GM19463 (cell line): Measurements from ENCODE around the gene FLVCR1.
"Not testable (repeated sequence)": the region's sequence is repeated elsewhere in the genome, so short reads cannot be mapped to it uniquely, and the experiment has no call there.

Source experiments
- ATAC-seq: cut with Tn5 transposase; IDR thresholded peaks from one replicate; pipeline ENCODE4 v1.9.1; 2021; ENCODE audit warnings: mild to moderate bottlenecking, moderate library complexity; ENCODE audit not compliant: unreplicated experiment

The FLVCR1 gene

DNA sequence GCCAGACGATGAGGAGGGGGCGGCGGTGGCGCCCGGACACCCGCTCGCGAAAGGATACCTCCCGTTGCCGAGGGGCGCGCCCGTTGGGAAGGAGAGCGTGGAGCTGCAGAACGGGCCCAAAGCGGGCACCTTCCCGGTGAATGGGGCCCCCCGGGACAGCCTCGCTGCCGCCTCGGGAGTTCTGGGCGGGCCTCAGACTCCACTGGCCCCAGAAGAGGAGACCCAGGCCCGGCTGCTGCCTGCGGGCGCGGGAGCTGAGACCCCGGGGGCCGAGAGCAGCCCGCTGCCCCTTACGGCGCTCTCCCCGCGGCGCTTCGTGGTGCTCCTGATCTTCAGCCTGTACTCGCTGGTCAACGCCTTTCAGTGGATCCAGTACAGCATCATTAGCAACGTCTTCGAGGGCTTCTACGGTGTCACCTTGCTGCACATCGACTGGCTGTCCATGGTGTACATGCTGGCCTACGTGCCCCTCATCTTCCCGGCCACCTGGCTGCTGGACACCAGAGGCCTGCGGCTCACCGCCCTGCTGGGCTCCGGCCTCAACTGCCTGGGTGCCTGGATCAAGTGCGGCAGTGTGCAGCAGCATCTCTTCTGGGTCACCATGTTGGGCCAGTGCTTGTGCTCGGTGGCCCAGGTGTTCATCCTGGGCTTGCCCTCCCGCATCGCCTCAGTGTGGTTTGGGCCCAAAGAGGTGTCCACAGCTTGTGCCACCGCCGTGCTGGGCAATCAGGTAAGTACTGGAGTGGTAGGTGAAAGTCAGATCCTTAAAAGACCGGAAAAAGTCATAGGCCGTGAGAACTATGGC is 588 bp downstream of the FLVCR1 start:
- ATAC-seq: peak; percentile 3

DNA sequence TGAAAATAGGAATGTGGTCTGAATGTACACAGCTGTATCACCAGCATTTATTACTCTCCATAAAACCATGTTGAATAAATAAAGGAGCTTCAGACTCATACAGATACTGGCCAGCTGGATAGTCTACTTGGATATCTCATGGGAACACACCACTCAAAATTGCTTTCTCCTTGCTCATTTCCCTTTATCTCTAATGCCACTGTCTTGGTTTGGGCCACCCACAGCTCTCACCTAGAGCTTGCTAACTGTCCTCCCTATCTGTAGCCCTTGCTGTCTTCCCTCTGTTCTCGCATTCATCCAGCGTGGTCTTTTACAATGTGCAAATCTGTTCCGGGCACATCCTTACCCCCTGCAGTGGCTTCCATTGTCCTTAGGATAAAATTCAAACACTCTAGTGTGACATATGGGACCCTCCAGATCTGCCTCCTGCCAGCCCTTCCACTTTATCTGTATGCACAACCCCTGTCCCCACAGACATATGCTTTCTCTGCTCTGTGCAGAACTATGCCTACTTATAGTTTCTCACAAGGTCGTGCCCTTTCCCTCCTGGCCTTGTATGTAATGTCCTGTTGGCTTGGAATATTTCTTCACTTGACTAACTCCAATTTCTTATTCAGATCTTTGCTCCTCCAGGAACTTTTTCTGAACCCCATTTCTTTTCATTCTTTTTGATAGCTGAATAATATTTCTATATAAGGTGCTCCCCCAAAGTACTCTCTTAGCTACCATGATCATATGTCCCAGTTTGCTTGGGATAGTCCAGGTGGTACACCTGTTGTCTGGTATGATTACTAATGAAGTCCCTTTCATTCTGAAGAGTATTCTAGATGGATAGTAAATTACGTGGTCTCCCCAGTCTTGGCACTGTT is 2.9 kb downstream of the FLVCR1 start:
- no peak for ATAC-seq

DNA sequence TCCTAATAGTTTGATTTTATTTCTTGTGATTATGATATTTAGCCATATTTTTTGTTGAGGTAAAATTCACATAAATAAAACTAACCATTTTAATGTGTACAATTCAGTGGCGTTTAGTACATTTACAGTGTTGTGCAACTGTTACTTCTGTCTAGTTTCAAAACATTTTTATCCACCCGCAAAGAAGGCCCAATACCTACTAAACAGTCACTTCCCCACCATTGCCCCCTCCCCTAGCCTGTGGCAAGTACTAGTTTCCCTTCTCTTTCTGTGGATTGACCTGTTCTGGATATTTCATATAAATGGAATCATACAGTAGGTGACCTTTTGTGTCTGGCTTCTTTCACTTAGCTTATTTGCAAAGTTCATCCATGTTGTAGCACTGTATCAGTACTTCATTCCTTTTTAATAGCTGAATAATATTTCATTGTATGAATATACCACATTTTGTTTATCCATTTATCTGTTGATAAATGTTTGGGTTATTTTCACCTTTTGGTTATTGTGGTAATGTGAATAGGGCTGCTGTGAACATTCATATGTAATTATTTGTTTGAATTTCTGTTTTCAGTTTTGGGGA is 4.1 kb downstream of the FLVCR1 start:
- ATAC-seq: no peak

DNA sequence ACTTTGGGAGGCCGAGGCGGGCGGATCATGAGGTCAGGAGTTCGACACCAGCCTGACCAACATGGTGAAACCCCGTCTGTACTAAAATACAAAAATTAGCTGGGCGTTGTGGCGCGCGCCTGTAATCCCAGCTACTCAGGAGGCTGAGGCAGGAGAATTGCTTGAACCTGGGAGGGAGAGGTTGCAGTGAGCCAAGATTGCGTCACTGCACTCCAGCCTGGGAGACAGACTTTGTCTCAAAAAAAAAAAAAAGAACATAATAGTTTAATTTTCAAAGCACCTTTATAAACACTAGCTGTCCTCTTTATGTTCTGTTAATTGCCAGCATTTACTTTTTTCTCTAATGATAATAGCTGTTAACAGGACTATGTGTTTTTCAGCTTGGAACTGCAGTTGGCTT is 5.3 kb downstream of the FLVCR1 start:
- not testable (repeated sequence) for ATAC-seq

DNA sequence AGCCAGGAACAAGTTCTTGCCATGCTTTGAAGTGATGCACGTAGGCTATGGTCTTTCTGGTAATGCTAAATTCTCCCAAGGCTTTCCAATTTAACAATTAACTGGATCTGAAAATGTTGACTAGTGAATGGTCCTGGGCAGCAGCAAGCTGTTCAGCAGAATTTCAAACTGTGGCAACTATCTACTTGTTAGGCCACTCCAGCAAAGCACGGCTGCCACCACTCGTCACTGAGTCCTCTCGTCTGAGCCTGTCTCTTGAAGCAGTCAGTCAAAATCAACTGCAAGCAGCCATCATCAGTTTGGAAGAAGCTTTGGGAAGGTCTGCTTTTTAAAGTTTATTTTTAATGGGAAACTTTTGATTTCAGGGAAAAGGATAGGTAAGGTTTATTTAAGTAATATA is 6.1 kb downstream of the FLVCR1 start:
- no peak for ATAC-seq

DNA sequence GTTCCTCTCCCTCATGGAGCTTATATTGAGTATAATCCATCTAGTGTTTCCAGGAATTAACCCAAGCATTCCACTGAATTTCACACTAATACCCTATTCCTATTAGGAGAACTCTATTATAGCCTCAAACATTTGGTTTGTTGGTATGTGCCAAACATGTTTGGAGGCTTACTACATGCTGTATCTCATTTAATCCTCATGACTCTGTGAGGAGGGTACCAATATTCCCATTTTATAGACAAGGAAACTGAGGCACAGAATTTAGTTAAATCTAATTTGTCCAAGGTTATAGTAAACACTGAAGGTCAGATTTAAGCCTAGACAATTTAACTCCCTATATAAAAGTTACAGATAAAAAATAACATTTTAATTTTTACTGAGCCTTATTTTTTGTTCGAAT is 9.1 kb downstream of the FLVCR1 start:
- no peak for ATAC-seq

DNA sequence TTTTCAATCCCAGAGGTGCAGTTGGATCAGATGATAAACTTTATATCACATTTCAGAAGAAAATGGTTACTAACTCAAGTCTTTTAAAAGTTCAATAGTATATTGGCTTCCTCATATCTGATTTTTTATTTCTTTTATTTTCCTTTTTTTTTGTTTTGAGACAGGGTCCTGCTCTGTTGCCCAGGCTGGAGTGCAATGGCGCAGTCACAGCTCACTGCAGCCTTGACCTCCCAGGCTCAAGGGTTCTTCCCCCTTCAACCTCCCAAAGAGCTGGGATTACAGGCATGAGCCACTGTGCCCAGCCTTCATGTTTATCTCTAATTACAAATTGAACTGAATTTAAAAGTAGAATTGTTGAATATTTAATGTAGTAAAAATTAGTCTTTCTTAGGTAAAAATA is 13.9 kb downstream of the FLVCR1 start:
- no peak for ATAC-seq

DNA sequence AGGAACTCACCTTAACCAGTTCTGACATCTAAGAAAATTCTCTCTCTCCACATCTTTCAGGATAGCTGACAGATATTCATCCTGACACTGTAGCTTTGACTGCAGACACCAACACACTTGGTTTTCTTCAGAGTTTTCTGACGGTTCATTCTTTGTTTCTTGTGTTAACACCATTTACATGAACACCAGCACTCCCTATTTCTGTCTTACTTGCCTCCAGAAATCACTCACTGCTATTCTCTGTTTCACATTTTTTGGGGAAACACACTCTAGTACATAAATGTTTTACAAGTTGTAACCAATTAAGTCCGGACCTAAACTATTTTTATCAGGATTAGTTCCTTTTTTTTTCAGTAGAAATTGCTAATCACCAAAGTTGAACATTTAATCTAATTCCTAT is 15.4 kb downstream of the FLVCR1 start:
- ATAC-seq: peak; percentile 81

DNA sequence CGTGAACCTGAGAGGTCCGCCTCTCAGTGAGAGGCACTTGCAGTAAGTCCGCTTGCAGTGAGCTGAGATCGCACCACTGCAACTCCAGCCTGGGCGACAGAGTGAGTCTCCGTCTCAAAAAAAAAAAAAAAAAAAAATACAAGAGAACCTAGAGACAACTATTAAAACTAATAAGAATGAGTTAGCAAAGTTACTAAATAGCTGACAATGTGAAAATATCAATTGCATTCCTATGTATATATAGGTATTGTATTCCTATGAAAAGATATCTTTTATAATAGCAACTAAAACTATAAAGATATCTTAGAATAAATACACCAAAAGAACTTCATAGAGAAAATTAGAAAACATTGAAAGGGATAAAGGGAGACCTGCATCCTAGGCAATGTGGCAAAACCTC is 20.3 kb downstream of the FLVCR1 start:
- ATAC-seq: no peak

DNA sequence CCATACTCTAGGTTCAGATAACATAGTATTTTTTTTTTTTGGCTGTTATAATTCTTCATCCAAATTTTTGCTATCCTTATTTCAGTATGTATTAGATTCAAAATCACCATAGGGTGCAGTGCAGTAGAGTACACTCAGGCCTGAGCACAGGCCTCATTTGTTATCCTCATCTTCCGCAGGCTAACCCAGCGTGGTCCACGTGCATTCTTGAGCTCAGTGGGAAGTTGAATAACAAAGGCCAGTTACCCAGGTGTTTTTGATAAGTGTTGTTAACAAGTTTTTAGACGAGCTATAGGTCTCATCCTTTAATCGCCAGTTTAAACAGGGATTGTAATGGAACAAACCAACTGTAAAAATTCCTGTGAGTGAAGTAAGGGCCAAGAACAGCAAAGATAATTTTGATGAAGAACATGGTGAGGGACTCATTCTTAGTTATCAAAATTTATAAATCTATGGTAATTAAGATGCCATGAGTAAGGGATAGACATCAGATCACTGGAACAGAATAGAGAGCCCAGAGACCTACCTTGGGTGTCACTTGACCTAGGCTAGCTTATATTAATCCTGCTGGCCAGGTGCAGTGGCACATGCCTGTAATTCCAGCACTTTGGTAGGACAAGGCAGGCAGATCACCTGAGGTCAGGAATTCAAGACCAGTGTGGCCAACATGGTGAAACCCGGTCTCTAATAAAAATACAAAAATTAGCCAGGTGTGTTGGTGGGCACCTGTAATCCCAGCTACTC is 22.0 kb downstream of the FLVCR1 start:
- ATAC-seq: no peak

DNA sequence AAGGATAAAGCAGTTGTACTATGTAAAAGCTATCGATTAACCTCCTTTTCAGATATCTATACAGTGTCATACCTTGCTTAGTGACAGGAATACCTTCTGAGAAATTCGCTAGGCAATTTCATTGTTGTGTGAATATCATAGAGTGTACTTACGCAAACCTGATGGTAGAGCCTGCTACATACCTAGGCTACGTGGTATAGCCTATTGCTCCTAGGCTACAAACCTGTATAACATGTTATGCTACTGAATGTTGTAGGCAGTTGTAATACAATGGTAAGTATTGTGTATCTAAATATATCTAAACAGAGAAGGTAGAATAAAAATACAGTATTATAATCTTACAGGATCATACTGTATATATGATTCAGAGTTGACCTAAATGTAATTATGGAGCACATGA is 26.5 kb downstream of the FLVCR1 start:
- ATAC-seq: no peak

DNA sequence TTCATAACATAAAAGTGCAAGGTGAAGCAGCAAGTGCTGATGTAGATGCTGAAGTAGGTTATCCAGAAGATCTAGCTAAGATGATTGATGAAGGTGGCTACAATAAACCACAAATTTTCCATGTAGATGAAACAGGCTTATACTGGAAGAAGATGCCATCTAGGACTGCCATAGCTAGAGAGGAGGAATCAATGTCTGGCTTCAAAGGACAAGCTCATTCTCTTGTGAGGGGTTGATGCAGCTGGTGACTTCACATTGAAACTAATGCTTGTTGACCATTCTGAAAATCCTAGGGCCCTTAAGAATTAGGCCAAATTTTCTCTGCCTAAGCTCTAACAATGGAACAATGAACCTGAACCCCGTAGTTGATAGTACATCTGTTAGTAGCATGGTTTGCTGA is 34.0 kb downstream of the FLVCR1 start:
- no peak for ATAC-seq

DNA sequence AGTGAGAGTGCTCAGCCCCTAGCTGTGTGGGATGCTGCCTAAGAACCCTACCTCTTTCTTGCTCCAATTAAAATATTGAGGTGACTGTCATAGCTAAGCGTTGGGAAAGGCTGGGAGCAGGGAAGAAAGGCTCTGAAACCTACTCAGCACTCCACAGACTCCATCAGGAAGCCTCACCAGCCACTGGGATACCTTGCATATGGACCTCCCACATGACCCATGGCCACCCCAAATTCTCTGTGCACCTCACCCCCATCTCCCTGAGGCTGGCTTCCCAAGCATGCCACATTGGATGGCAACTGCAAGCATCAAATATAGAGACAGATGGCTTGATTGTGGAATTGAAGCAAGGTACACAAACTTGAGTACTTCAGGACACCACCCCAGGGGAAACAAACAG is 41.8 kb downstream of the FLVCR1 start:
- ATAC-seq: no peak

DNA sequence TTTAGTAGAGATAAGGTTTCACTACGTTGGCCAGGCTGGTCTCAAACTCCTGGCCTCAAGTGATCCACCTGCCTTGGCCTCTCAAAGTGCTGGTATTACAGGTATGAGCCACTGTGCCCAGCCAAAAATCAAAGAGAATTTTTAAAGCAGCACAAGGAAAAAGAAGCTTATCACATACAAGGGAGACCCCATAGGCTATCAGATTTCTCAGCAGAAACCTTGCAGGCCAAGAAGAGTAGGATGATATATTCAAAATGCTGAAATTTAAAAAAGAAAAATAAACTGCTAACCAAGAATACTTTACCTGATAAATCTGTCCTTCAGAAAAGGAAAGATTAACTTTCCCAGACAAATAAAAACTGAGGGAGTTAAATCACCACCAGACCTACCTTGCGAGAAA is 43.2 kb downstream of the FLVCR1 start:
- no peak for ATAC-seq

DNA sequence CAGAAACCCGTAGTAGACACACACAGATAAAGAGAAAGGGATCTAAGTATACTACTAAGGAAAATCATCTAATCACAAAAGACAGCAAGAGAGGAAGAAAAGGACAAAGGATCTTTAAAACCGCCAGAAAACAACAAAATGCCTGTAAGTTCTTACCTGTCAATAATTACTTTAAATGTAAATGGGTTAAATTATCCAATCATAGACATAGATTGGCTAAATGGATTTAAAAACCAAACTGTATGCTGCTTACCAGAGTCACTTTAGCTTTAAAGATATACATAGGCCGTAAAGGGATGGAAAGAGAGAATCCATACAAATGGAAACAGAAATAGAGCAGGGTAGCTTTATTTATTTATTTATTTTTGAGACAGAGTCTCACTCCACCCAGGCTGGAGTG is 44.0 kb downstream of the FLVCR1 start:
- ATAC-seq: no peak

DNA sequence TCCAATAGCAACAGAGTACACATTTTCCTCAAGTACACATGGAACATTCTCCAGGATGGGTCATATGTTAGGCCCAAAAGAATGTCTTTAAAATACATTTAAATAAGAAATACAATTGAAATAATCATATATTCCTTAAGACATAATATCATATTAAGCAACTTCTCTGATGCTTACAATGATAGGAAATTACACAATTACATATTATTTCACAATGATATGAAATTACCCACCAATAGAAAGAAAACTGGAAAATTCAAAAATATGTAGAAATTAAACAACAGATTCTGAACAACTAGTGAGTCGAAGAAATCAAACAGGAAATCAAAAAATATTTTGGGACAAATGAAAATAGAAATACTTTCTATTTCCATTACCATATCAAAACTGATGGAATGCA is 45.6 kb downstream of the FLVCR1 start:
- ATAC-seq: no peak

DNA sequence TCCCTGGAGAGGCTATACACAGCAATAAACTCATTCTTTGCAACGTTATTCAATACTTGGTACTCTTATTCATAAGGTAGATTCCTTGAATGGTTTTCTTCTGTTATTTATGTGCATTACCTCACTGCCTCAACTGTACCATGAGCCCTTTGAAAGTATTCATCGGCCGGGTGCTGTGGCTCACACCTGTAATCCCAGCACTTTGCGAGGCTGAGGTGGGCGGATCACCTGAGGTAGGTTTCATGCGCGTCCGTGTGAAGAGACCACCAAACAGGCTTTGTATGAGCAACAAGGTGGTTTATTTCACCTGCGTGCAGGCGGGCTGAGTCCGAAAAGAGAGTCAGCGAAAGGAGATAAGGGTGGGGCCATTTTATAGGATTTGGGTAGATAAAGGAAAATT is 50.0 kb downstream of the FLVCR1 start:
- not testable (repeated sequence) for ATAC-seq

DNA sequence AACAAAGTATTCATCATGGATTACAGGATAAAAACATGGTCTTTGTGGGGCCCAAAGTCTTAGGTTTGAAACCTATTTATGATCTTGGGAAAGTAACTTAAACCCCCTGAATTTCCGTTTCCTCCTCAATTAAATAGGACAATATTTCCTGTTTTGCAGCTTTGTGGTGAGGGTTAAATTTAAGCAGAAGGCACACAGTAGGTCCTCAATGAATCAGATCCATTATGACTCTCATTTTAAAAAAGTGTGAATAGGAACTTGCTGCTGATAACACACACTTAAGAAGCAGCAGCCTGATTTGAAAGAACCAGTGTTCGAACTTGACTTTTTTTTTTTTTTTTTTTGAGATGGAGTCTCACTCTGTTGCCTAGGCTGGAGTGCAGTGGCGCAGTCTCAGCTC is 50.9 kb downstream of the FLVCR1 start:
- no peak for ATAC-seq

DNA sequence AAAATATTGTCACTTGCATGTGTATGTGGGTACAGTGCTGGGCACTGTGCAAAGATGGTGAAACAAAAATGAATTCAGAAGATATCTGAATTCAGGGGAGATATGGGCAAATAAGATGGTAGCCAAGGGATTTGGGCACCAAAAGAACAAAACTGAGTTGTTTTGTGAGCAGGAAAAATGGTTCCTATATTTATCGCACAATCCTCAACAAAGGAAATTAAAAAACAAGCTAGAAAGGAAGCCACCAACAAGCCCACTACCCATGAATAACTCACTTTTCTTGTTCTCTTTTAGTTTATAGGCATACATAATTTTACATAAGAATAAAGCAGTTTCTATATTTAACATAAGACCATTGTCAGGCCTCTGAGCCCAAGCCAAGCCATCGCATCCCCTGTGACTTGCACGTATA is 51.6 kb downstream of the FLVCR1 start:
- ATAC-seq: no peak

DNA sequence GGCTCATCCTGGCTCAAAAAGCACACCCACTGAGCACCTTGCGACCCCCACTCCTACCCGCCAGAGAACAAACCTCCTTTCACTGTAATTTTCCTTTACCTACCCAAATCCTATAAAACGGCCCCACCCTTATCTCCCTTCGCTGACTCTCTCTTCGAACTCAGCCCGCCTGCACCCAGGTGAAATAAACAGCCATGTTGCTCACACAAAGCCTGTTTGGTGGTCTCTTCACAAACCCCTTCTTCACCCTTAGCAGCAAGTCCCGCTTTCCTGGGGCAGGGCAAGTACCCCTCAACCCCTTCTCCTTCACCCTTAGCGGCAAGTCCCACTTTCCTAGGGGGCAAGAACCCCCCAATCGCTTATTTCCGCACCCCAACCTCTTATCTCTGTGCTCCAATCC is 52.1 kb downstream of the FLVCR1 start:
- not testable (repeated sequence) for ATAC-seq

DNA sequence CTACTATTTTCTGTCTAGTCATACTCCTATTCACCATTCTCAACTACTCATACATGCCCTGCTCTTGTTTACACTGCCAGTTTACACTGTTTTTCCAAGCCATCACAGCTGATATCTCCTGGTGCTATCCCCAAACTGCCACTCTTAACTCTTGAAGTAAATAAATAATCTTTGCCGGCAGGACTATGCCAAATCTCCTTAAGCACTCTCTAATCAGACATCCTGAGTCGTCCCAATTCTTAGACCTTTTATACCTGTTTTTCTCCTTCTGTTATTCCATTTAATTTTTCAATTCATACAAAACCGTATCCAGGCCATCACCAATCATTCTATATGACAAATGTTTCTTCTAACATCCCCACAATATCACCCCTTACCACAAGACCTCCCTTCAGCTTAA is 55.6 kb downstream of the FLVCR1 start:
- not testable (repeated sequence) for ATAC-seq
